OCI-LY3 (cell line): Measurements from ENCODE around the gene REXO2.

Source experiments
- H2AFZ ChIP-seq: fragments of 200-600, 300-600 bp; shearing (Covaris generic); 2 replicates; pipeline ENCODE4 v1.6.0; 2014; ENCODE audit warnings: antibody characterized with exemption, low read depth, low read length
- H3K27ac ChIP-seq: fragments of 200-600, 300-600 bp; sonication (generic); 2 replicates; pipeline ENCODE4 v1.5.1; 2014; ENCODE audit warnings: mild to moderate bottlenecking, low read length, moderate library complexity, mixed read lengths
- H3K27me3 ChIP-seq: fragments of 200-600, 300-600 bp; sonication (generic); 2 replicates; pipeline ENCODE4 v1.6.1; 2014; ENCODE audit warnings: low read depth, low read length, mixed read lengths
- H3K36me3 ChIP-seq: fragments of 200-600, 300-600 bp; sonication (generic); replicated peaks from 2 replicates; pipeline ENCODE3; 2014; ENCODE audit warnings: low read depth, low read length, mixed read lengths
- H3K4me1 ChIP-seq: fragments of 300-600, 200-600 bp; sonication (generic); 2 replicates; pipeline ENCODE4 v1.6.1; 2014; ENCODE audit warnings: low read length, mixed read lengths
- H3K4me2 ChIP-seq: fragments of 200-600, 300-600 bp; sonication (generic); 2 replicates; pipeline ENCODE4 v1.6.1; 2014; ENCODE audit warnings: low read length, mixed read lengths
- H3K4me3 ChIP-seq: fragments of 300-600, 200-600 bp; sonication (generic); 2 replicates; pipeline ENCODE4 v1.5.1; 2014; ENCODE audit warnings: antibody characterized with exemption, mild to moderate bottlenecking, low read length, moderate library complexity
- H3K79me2 ChIP-seq: fragments of 300-600, 200-600 bp; shearing (Covaris generic); 2 replicates; pipeline ENCODE4 v1.6.1; 2014; ENCODE audit warnings: mild to moderate bottlenecking, low read length, mixed read lengths
- H3K9ac ChIP-seq: fragments of 300-600, 200-600 bp; shearing (Covaris generic); 2 replicates; pipeline ENCODE4 v1.6.0; 2014; ENCODE audit warnings: mild to moderate bottlenecking, low read length, moderate library complexity
- H3K9me3 ChIP-seq: fragments of 200-600, 300-600 bp; shearing (Covaris generic); 2 replicates; pipeline ENCODE4 v1.6.1; 2014; ENCODE audit warnings: low read length, mixed read lengths; ENCODE audit not compliant: insufficient read depth
- H4K20me1 ChIP-seq: fragments of 200-600, 300-600 bp; sonication (generic); 2 replicates; pipeline ENCODE4 v1.6.1; 2016; ENCODE audit warnings: low read length, mixed read lengths; ENCODE audit not compliant: insufficient read depth
- CTCF ChIP-seq: fragments of 200-600, 300-600 bp; sonication (generic); IDR thresholded peaks from 2 replicates; pipeline ENCODE4 v1.5.1; 2014; ENCODE audit warnings: antibody characterized with exemption, low read length, low read depth
- EZH2phosphoT487 ChIP-seq: fragments of 200-600 bp; shearing (Covaris generic); IDR thresholded peaks from 2 replicates; pipeline ENCODE4 v1.6.1; 2018; ENCODE audit warnings: antibody characterized with exemption, mixed run types, low read depth

Gene REXO2

GRCh38 chr11:114441921-114442320 lies 2.7 kb downstream of the REXO2 start:
- Histone ChIP-seq H3K4me1 (peaks cover 10% of the 10 kb centered on the region), H3K27ac (no peak overlapping the region), H3K4me2 (no peak overlapping the region), H3K79me2 (peaks cover 25% of the 10 kb centered on the region), H3K36me3 (peaks cover 15% of the 10 kb centered on the region), H3K4me3 (no peak overlapping the region), H4K20me1 (no peaks in the 10 kb centered on the region), H2AFZ (no peak overlapping the region), H3K27me3 (no peaks in the 10 kb centered on the region), H3K9ac (no peak overlapping the region), H3K9me3 (no peaks in the 10 kb centered on the region)
- TF ChIP-seq EZH2phosphoT487: no peak
- no peak for TF ChIP-seq CTCF

GRCh38 chr11:114442536-114442935 lies 3.3 kb downstream of the REXO2 start:
- TF ChIP-seq CTCF (no peak), EZH2phosphoT487 (no peak)
- Histone ChIP-seq H3K79me2 (peaks cover 25% of the 10 kb centered on the region), H2AFZ (no peak overlapping the region), H3K4me3 (no peak overlapping the region), H3K36me3 (peaks cover 15% of the 10 kb centered on the region), H3K9ac (no peak overlapping the region), H3K4me1 (peaks cover 10% of the 10 kb centered on the region), H4K20me1 (no peaks in the 10 kb centered on the region), H3K4me2 (no peak overlapping the region), H3K27ac (no peak overlapping the region), H3K27me3 (no peaks in the 10 kb centered on the region), H3K9me3 (no peaks in the 10 kb centered on the region)

GRCh38 chr11:114447444-114447843 lies 8.2 kb downstream of the REXO2 start:
- H3K27me3 ChIP-seq: no peaks in the 10 kb centered on the region
- no peak overlapping the region for H3K9ac ChIP-seq
- no peak overlapping the region for H3K4me3 ChIP-seq
- no peak overlapping the region for H2AFZ ChIP-seq
- no peak overlapping the region for H3K4me2 ChIP-seq
- H4K20me1 ChIP-seq: no peaks in the 10 kb centered on the region
- no peaks in the 10 kb centered on the region for H3K9me3 ChIP-seq
- H3K79me2 ChIP-seq: no peaks in the 10 kb centered on the region; the same call in 1 of the 2 replicates
- TF ChIP-seq EZH2phosphoT487 (no peak), CTCF (no peak)
- no peaks in the 10 kb centered on the region for H3K4me1 ChIP-seq
- H3K27ac ChIP-seq: no peak overlapping the region
- H3K36me3 ChIP-seq: peaks cover 35% of the 10 kb centered on the region

- Histone ChIP-seq H3K79me2 (no peaks in the 10 kb centered on the region; the same call in 1 of the 2 replicates), H2AFZ (no peak overlapping the region), H3K4me3 (no peak overlapping the region), H3K9me3 (no peaks in the 10 kb centered on the region), H4K20me1 (no peaks in the 10 kb centered on the region), H3K27me3 (no peaks in the 10 kb centered on the region), H3K36me3 (peaks cover 35% of the 10 kb centered on the region), H3K4me1 (no peaks in the 10 kb centered on the region), H3K27ac (no peak overlapping the region), H3K4me2 (no peak overlapping the region), H3K9ac (no peak overlapping the region)
- TF ChIP-seq EZH2phosphoT487: no peak
- TF ChIP-seq CTCF: no peak
These were observed 8.6 kb downstream of the REXO2 start for GRCh38 chr11:114447892-114448291.
